Parathyroid adenoma (tissue), 2 donors: ENCODE results near the gene TMEM59.
"Not testable (repeated sequence)": the region's sequence is repeated elsewhere in the genome, so short reads cannot be mapped to it uniquely, and the experiment has no call there.

Source experiments
- H2AFZ ChIP-seq: fragments of 300-600 bp; sonication (generic); one replicate; pipeline ENCODE4 v1.7.0; 2017; ENCODE audit warnings: antibody characterized with exemption, mild to moderate bottlenecking
- H3K27ac ChIP-seq: fragments of 300-600 bp; sonication (generic); one replicate; pipeline ENCODE4 v1.7.0; 2017
- H3K27me3 ChIP-seq: fragments of 300-600 bp; sonication (generic); one replicate; pipeline ENCODE4 v1.7.0; 2017; ENCODE audit warnings: low read length; ENCODE audit not compliant: control insufficient read depth, insufficient read depth
- H3K36me3 ChIP-seq: fragments of 300-600 bp; sonication (generic); one replicate; pipeline ENCODE4 v1.7.0; 2017; ENCODE audit warnings: low read length; ENCODE audit not compliant: control insufficient read depth, insufficient read depth
- H3K4me1 ChIP-seq: fragments of 300-600 bp; sonication (generic); one replicate; pipeline ENCODE4 v1.7.0; 2017; ENCODE audit warnings: control low read depth
- H3K4me2 ChIP-seq: fragments of 300-600 bp; sonication (generic); one replicate; pipeline ENCODE4 v1.7.0; 2017; ENCODE audit warnings: low read length
- H3K4me3 ChIP-seq: fragments of 300-600 bp; sonication (generic); one replicate; pipeline ENCODE4 v1.7.0; 2017; ENCODE audit warnings: low read depth, low read length
- H3K79me2 ChIP-seq: fragments of 300-600 bp; sonication (generic); one replicate; pipeline ENCODE4 v1.7.0; 2017; ENCODE audit warnings: control low read depth
- H3K9ac ChIP-seq: fragments of 300-600 bp; sonication (generic); one replicate; pipeline ENCODE4 v1.7.0; 2017; ENCODE audit warnings: mild to moderate bottlenecking
- H3K9me3 ChIP-seq: fragments of 300-600 bp; sonication (generic); one replicate; pipeline ENCODE4 v1.7.0; 2017; ENCODE audit warnings: low read length; ENCODE audit not compliant: control insufficient read depth
- TF ChIP-seq, protein P1 (sequence below): fragments of 300-600 bp; sonication (generic); IDR thresholded peaks from one replicate; pipeline ENCODE4 v1.7.0; 2017; ENCODE audit warnings: antibody characterized with exemption, mild to moderate bottlenecking
- donor health status: primary hyperparathyroidism.

The TMEM59 gene

DNA sequence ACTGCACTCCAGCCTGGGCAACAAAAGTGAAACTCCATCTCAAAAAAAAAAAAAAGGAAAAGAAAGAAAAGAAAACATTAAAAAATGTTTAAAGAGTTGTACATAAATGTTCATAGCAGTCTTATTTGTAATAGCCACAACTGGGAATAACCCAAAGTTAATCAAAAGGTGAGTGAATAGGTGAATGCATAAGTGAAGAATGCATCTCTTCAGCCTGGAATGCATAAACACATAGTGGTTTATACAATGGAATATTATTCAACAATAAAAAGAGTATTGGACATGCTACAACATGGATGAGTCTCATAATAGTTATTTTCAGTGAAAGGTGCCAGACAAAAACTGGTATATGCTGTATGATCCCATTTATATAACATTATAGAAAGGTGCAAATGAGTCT is 53.1 kb downstream of the TMEM59 start:
- no peaks in the 10 kb centered on the region for H3K4me1 ChIP-seq
- TF ChIP-seq, protein P1, sequence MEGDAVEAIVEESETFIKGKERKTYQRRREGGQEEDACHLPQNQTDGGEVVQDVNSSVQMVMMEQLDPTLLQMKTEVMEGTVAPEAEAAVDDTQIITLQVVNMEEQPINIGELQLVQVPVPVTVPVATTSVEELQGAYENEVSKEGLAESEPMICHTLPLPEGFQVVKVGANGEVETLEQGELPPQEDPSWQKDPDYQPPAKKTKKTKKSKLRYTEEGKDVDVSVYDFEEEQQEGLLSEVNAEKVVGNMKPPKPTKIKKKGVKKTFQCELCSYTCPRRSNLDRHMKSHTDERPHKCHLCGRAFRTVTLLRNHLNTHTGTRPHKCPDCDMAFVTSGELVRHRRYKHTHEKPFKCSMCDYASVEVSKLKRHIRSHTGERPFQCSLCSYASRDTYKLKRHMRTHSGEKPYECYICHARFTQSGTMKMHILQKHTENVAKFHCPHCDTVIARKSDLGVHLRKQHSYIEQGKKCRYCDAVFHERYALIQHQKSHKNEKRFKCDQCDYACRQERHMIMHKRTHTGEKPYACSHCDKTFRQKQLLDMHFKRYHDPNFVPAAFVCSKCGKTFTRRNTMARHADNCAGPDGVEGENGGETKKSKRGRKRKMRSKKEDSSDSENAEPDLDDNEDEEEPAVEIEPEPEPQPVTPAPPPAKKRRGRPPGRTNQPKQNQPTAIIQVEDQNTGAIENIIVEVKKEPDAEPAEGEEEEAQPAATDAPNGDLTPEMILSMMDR = no peak
- H3K79me2 ChIP-seq = no peaks in the 10 kb centered on the region
- no peak overlapping the region for H3K9ac ChIP-seq
- no peak overlapping the region for H2AFZ ChIP-seq
- no peak overlapping the region for H3K27ac ChIP-seq
- H3K4me2 ChIP-seq = no peak overlapping the region
- H3K27me3 ChIP-seq = no peaks in the 10 kb centered on the region
- H3K4me3 ChIP-seq = no peak overlapping the region
- H3K36me3 ChIP-seq = no peaks in the 10 kb centered on the region
- H3K9me3 ChIP-seq = no peaks in the 10 kb centered on the region

DNA sequence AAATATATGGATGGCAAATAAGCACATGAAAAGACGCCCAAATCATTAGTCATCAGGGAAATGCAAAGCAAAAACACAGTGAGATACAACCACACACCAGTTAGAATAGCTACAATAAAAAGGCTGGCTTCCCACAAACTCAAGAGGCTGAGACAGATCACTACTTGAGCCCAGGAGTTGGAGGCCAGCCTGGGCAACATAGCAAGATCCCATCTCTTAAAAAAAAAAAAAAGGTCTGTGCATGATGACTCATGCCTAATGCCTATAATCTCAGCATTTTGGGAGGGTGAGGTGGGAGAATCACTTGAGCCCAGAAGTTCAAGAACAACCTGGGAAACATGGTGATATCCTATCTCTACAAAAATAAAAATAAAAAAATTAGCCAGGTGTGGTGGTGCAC is 54.8 kb downstream of the TMEM59 start:
- TF ChIP-seq, protein P1 = no peak
- Histone ChIP-seq H3K36me3 (no peaks in the 10 kb centered on the region), H3K4me2 (no peak overlapping the region), H2AFZ (no peak overlapping the region), H3K27me3 (no peaks in the 10 kb centered on the region), H3K4me1 (no peaks in the 10 kb centered on the region), H3K27ac (no peak overlapping the region), H3K9me3 (no peaks in the 10 kb centered on the region), H3K9ac (no peak overlapping the region), H3K79me2 (no peaks in the 10 kb centered on the region), H3K4me3 (no peak overlapping the region)

DNA sequence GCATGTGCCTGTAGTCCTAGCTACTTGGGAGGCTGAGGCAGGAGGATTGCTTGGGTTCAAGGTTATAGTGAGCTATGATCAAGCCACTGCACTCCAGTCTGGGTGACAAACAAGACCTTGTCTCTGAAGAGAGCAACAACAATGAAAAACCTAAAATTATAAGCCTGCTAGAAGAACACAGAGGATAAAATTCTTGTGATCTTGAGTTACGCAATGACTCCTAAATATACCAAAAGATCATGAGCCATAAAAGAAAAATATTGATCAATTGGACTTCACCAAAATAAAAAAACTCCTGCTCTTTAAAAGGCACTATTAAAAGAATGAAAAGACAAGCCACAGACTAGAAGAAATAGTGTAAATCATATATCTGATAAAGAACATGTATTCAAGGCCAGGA is 57.3 kb downstream of the TMEM59 start:
- Histone ChIP-seq H3K9ac (no peak overlapping the region), H3K4me3 (no peak overlapping the region), H3K36me3 (no peaks in the 10 kb centered on the region), H3K27ac (no peak overlapping the region), H2AFZ (no peak overlapping the region), H3K27me3 (no peaks in the 10 kb centered on the region), H3K9me3 (no peaks in the 10 kb centered on the region), H3K79me2 (no peaks in the 10 kb centered on the region), H3K4me1 (no peaks in the 10 kb centered on the region), H3K4me2 (no peak overlapping the region)
- TF ChIP-seq, protein P1 = no peak

DNA sequence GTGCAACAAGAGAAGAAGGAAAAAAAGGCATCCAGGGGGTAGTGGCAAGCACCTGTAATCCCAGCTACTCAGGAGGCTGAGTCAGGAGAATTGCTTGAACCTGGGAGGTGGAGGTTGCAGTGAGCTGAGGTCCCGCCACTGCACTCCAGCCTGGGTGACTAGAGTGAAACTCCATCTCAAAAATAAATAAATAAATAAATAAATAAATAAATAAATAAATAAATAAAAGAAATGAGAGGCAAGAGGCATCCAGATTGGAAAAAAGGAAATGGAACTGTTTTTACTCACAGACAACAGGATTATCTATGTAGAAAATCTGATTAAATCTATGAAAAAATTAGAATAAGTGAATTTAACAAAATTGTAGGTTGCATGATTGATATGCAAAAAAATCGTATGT is 58.5 kb downstream of the TMEM59 start:
- not testable (repeated sequence) for H2AFZ ChIP-seq, H3K4me3 ChIP-seq, H3K4me1 ChIP-seq, H3K27me3 ChIP-seq, H3K79me2 ChIP-seq, H3K9me3 ChIP-seq, H3K36me3 ChIP-seq, H3K4me2 ChIP-seq, H3K27ac ChIP-seq, H3K9ac ChIP-seq

DNA sequence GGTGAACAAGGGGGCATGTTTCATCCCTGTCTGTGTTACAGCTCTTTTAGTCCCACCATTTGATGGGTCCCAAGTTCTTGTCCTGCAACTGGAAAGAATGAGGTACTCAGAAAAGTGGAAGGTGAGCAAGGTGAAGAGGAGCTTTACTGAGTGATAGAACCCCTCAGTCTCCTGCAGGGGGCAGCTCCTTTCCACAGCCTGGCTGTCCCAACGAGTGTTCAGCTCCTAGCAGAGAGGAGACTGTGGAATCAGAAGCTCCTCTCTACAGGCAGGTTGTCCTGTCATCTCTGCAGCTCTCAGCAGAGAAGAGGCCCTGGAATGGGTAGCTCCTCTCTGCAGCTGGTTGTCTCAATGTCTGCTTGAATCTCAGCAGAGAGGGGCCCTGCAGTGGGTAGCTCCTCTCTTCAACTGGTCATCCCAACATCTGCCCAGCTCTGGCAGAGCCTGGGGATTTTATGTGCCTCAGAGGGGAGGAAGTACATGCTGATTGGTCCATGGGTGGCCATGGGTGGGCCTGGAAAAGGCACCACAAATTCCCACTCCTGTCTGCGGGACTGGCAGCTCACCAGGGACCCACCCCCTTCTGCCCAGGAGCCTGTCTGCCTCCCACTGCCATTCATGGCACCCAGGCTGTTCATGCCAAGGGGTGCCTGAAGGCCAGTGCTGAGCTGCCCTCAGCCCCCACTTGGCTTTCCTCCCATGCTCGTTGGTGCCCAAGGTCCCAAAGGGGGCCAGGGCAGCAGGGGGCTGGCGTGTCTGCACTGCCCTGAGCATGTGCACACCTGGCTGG is 60.7 kb downstream of the TMEM59 start:
- Histone ChIP-seq H3K27me3 (no peaks in the 10 kb centered on the region), H3K9me3 (no peaks in the 10 kb centered on the region), H2AFZ (no peak overlapping the region), H3K9ac (no peak overlapping the region), H3K4me2 (no peak overlapping the region), H3K36me3 (no peaks in the 10 kb centered on the region), H3K27ac (no peak overlapping the region), H3K79me2 (no peaks in the 10 kb centered on the region), H3K4me3 (no peak overlapping the region), H3K4me1 (no peaks in the 10 kb centered on the region)
- TF ChIP-seq, protein P1 = peak; percentile 7
